Middle frontal gyrus (tissue), 1 donor: ENCODE measurements around the gene ACOX1.

Source experiments
- DNase-seq: peaks from one replicate; pipeline ENCODE4 v3.0.0-alpha.2; 2015; ENCODE audit warnings: low spot score; ENCODE audit errors: extremely low spot score

ACOX1 gene

GRCh38 chr17:75937652-75938051, 41.3 kb downstream of the ACOX1 start:
- no peak for DNase-seq

GRCh38 chr17:75933808-75934207, 45.2 kb downstream of the ACOX1 start:
- no peak for DNase-seq

- no peak for DNase-seq
Observed at GRCh38 chr17:75932852-75933251, 46.1 kb downstream of the ACOX1 start.

GRCh38 chr17:75931062-75931461, 47.9 kb downstream of the ACOX1 start:
- no peak for DNase-seq

- DNase-seq, result no peak
Observed at GRCh38 chr17:75927286-75927922, 51.6 kb downstream of the ACOX1 start.

GRCh38 chr17:75926456-75926855, 52.5 kb downstream of the ACOX1 start:
- DNase-seq, result no peak

- DNase-seq, result no peak
Observed at GRCh38 chr17:75925912-75926311, 53.1 kb downstream of the ACOX1 start.

GRCh38 chr17:75925103-75925502, 53.9 kb downstream of the ACOX1 start:
- no peak for DNase-seq

- no peak for DNase-seq
Observed at GRCh38 chr17:75922963-75923874, 55.7 kb downstream of the ACOX1 start.

- no peak for DNase-seq
Observed at GRCh38 chr17:75922173-75922961, 56.6 kb downstream of the ACOX1 start.

- DNase-seq, result no peak
Observed at GRCh38 chr17:75921596-75921995, 57.4 kb downstream of the ACOX1 start.

GRCh38 chr17:75920045-75920560, 58.9 kb downstream of the ACOX1 start:
- no peak for DNase-seq

GRCh38 chr17:75919611-75920010, 59.4 kb downstream of the ACOX1 start:
- no peak for DNase-seq

- no peak for DNase-seq
Observed at GRCh38 chr17:75917917-75918445, 61.0 kb downstream of the ACOX1 start.

- no peak for DNase-seq
Observed at GRCh38 chr17:75917141-75917916, 61.6 kb downstream of the ACOX1 start.

GRCh38 chr17:75915268-75915667, 63.7 kb downstream of the ACOX1 start:
- no peak for DNase-seq

GRCh38 chr17:75914643-75915267, 64.2 kb downstream of the ACOX1 start:
- no peak for DNase-seq

- DNase-seq, result no peak
Observed at GRCh38 chr17:75913537-75914210, 65.3 kb downstream of the ACOX1 start.

- DNase-seq, result no peak
Observed at GRCh38 chr17:75910699-75911098, 68.3 kb downstream of the ACOX1 start.
